B cell (primary cell): ENCODE results near the gene ECE2. TPM values are rescaled to one million over a fixed set of nuclear protein-coding genes. Genes with fewer than 3 reads are reported as not detected.

ENCODE experiments used
- ATAC-seq: fragments of 200-7000 bp; cut with Tn5 transposase; one replicate; pipeline ENCODE4 v1.10.0; 2021; ENCODE audit warnings: low read depth, mild to moderate bottlenecking, moderate number of reproducible peaks, moderate library complexity
- CTCF ChIA-PET: fragments of 350-600 bp; sonication (Branson Sonifier 250); formaldehyde crosslinking; loops from one replicate; lab custom pipeline; 2021; ENCODE audit warnings: antibody characterized with exemption, inconsistent platforms; lab: Charles Lee
- POLR2A ChIA-PET: fragments of 350-600 bp; sonication (Branson Sonifier 250); formaldehyde crosslinking; loops from one replicate; lab custom pipeline; 2021; ENCODE audit warnings: antibody characterized with exemption; lab: Charles Lee
- DNase-seq: peaks from one replicate; pipeline ENCODE4 v3.0.0; 2013
- H2AFZ ChIP-seq: 2 replicates; pipeline ENCODE4 v1.6.1; 2012; ENCODE audit warnings: mild to moderate bottlenecking, low read depth, low read length; ENCODE audit not compliant: insufficient read depth, poor library complexity, severe bottlenecking
- H3K27ac ChIP-seq, 2 donors: 1 replicate in 1 of 2; 2 replicates in 1 of 2; pipeline ENCODE4 v1.5.1; 2012 to 2013; ENCODE audit warnings: low read length in 2 of 2, mild to moderate bottlenecking in 2 of 2, moderate library complexity in 1 of 2
- H3K27me3 ChIP-seq, 4 experiments: fragments of 200-600 bp in 1 of 4; sonication (generic) in 1 of 4; replicated peaks in 1 of 4; 1 replicate in 2 of 4; 2 replicates in 2 of 4; pipeline versions ENCODE4 v1.6.1 to v1.7.0; 2013 to 2016; ENCODE audit warnings: low read length in 3 of 4, mild to moderate bottlenecking in 2 of 4, mixed read lengths in 1 of 4, moderate library complexity in 1 of 4; ENCODE audit not compliant: insufficient read depth in 4 of 4, control insufficient read depth in 3 of 4; ENCODE audit errors: control extremely low read depth in 1 of 4
- H3K36me3 ChIP-seq, 2 experiments: replicated peaks in 1 of 2; 1 replicate in 1 of 2; 2 replicates in 1 of 2; pipeline versions ENCODE4 v1.6.1 to v1.7.1; 2013; ENCODE audit warnings: low read length in 1 of 2; ENCODE audit not compliant: insufficient read depth in 2 of 2, control insufficient read depth in 1 of 2; ENCODE audit errors: control extremely low read depth in 1 of 2, extremely low read depth in 1 of 2
- H3K4me1 ChIP-seq, 2 donors: fragments of 200-600 bp in 1 of 2; sonication (generic) in 1 of 2; 1 replicate in 1 of 2; 2 replicates in 1 of 2; pipeline versions ENCODE4 v1.5.1 to v1.6.1; 2013 to 2017; ENCODE audit warnings: low read length in 2 of 2; ENCODE audit not compliant: control insufficient read depth in 2 of 2, insufficient read depth in 2 of 2
- H3K4me2 ChIP-seq: replicated peaks from 2 replicates; pipeline ENCODE3; 2012; ENCODE audit warnings: mild to moderate bottlenecking, low read depth, low read length; ENCODE audit not compliant: poor library complexity, severe bottlenecking
- H3K4me3 ChIP-seq, 5 experiments: fragments of 200-600 bp in 1 of 5; sonication (generic) in 1 of 5; 1 replicate in 3 of 5; 2 replicates in 2 of 5; pipeline versions ENCODE4 v1.5.1 to v1.7.0; 2011 to 2016; ENCODE audit warnings: low read length in 4 of 5, mild to moderate bottlenecking in 4 of 5, low read depth in 2 of 5, control low read depth in 1 of 5, moderate library complexity in 1 of 5; ENCODE audit not compliant: insufficient read depth in 1 of 5; ENCODE audit errors: control extremely low read depth in 1 of 5, extremely low read depth in 1 of 5
- H3K79me2 ChIP-seq: fragments of 200-600 bp; sonication (generic); one replicate; pipeline ENCODE4 v1.6.0; 2016; ENCODE audit warnings: low read length; ENCODE audit not compliant: control insufficient read depth, insufficient read depth
- H3K9ac ChIP-seq: fragments of 200-600 bp; sonication (generic); 2 replicates; pipeline ENCODE4 v1.6.1; 2017; ENCODE audit warnings: mild to moderate bottlenecking, low read length, moderate library complexity
- H3K9me3 ChIP-seq, 3 donors: one replicate each; pipeline versions ENCODE4 v1.6.1 to v1.7.1; 2013; ENCODE audit warnings: low read length in 2 of 3; ENCODE audit not compliant: control insufficient read depth in 2 of 3, insufficient read depth in 1 of 3; ENCODE audit errors: control extremely low read depth in 1 of 3
- H4K20me1 ChIP-seq: 2 replicates; pipeline ENCODE4 v1.6.0; 2012; ENCODE audit warnings: mild to moderate bottlenecking, low read length; ENCODE audit not compliant: insufficient read depth, control insufficient read depth, poor library complexity, severe bottlenecking
- H3K27ac Mint-ChIP-seq: one replicate; pipeline ENCODE4 v1.8.0; 2021; ENCODE audit warnings: mixed read lengths
- H3K27me3 Mint-ChIP-seq: one replicate; pipeline ENCODE4 v1.8.0; 2021; ENCODE audit warnings: mixed read lengths
- H3K4me1 Mint-ChIP-seq: one replicate; pipeline ENCODE4 v1.8.0; 2021; ENCODE audit warnings: mixed read lengths
- H3K4me3 Mint-ChIP-seq: one replicate; pipeline ENCODE4 v1.8.0; 2021; ENCODE audit warnings: mixed read lengths
- H3K9me3 Mint-ChIP-seq: one replicate; pipeline ENCODE4 v1.8.0; 2022; ENCODE audit warnings: mixed read lengths; ENCODE audit not compliant: insufficient read depth
- CTCF ChIP-seq: fragments of 200-600 bp; IDR thresholded peaks from one replicate; pipeline ENCODE4 v1.8.0; 2022; ENCODE audit warnings: antibody characterized with exemption, mild to moderate bottlenecking
- EZH2 ChIP-seq: IDR thresholded peaks from 2 replicates; pipeline ENCODE4 v1.6.1; 2012; ENCODE audit warnings: borderline replicate concordance, low read depth, mild to moderate bottlenecking, moderate library complexity, low read length; ENCODE audit not compliant: insufficient read depth, poor library complexity, severe bottlenecking
- WGBS: methylation state at CpG from one replicate; pipeline ENCODE4 v1.1.5; 2013; ENCODE audit warnings: missing lambda C conversion rate; ENCODE audit not compliant: insufficient coverage; 5-methylcytosine and 5-hydroxymethylcytosine counted together
- intact Hi-C: fragments of 100-400 bp; cut with micrococcal nuclease; formaldehyde crosslinking; loops from one replicate; pipeline ENCODE4 v1.10.0; 2022
- polyA plus RNA-seq: library from polyadenylated mRNA; depleted of rRNA; stranded (reverse); fragments of >200 nt; gene quantifications from 2 replicates; pipeline ENCODE4 v1.2.3, GENCODE V29; 2012
- total RNA-seq, 2 donors: library from RNA; stranded (reverse); fragments of 120-200 nt in 1 of 2; gene quantifications; 1 replicate in 1 of 2; 2 replicates in 1 of 2; pipeline versions ENCODE4 v1.2.3 to v1.2.4, GENCODE V29; 2013 to 2022

The ECE2 gene
- total and polyA plus RNA-seq, 2 donors (not counting 1 experiment from before 2014, with no cell fraction given) = not detected

GRCh38 chr3:184333190-184333589, 57.4 kb downstream of the ECE2 start:
- no peak overlapping the region for H3K4me3 ChIP-seq
- intact Hi-C loops = no loop called here
- peak overlapping the region in 1 of 2 donors; percentile 93 for H3K27ac ChIP-seq
- no peaks in the 10 kb centered on the region for H3K9me3 ChIP-seq
- 96% methylated on average over 6 of the region's 6 CpGs for WGBS
- H4K20me1 ChIP-seq = no peaks in the 10 kb centered on the region
- peaks cover 16% of the 10 kb centered on the region for H3K79me2 ChIP-seq
- no peak for DNase-seq
- no peak overlapping the region for H2AFZ ChIP-seq
- no peak for TF ChIP-seq EZH2
- TF ChIP-seq CTCF = no peak
- no peak overlapping the region for H3K4me2 ChIP-seq
- Mint-ChIP-seq H3K27ac (no peak overlapping the region), H3K4me3 (no peak overlapping the region), H3K27me3 (no peaks in the 10 kb centered on the region), H3K9me3 (no peaks in the 10 kb centered on the region), H3K4me1 (peaks cover 25% of the 10 kb centered on the region)
- peaks cover 14 to 19% of the 10 kb centered on the region in 2 donors for H3K4me1 ChIP-seq
- no peak for ATAC-seq
- CTCF ChIA-PET = no interaction called here
- no peak overlapping the region for H3K9ac ChIP-seq
- POLR2A ChIA-PET = no interaction called here
- peaks cover 1 to 60% of the 10 kb centered on the region in 2 experiments for H3K36me3 ChIP-seq
- peaks cover 0 to under 1% (median 0%) of the 10 kb centered on the region in 4 experiments for H3K27me3 ChIP-seq

- 92% methylated on average over 3 of the region's 3 CpGs for WGBS
- H2AFZ ChIP-seq = no peak overlapping the region
- peaks cover 1 to 55% of the 10 kb centered on the region in 2 experiments for H3K36me3 ChIP-seq
- DNase-seq (no peak), ATAC-seq (no peak)
- H3K4me1 ChIP-seq = peaks cover 14 to 23% of the 10 kb centered on the region in 2 donors
- H3K9me3 ChIP-seq = no peaks in the 10 kb centered on the region
- ChIA-PET CTCF (no interaction called here), POLR2A (no interaction called here)
- no peaks in the 10 kb centered on the region for H4K20me1 ChIP-seq
- intact Hi-C loops = loop anchor here (2.0 kb wide), 1 partner anchor 35 kb away; the partner anchor contains the start of gene PSMD2
- H3K27me3 ChIP-seq = peaks cover 0 to 3% (median 0%) of the 10 kb centered on the region in 4 experiments
- no peak overlapping the region for H3K4me3 ChIP-seq
- Mint-ChIP-seq H3K4me3 (no peak overlapping the region), H3K27ac (peak overlapping the region; percentile 39), H3K4me1 (peaks cover 27% of the 10 kb centered on the region), H3K9me3 (no peaks in the 10 kb centered on the region), H3K27me3 (no peaks in the 10 kb centered on the region)
- H3K79me2 ChIP-seq = peaks cover 19% of the 10 kb centered on the region
- no peak for TF ChIP-seq EZH2
- no peak for TF ChIP-seq CTCF
- H3K27ac ChIP-seq = peak overlapping the region; percentile 16 to 93
- no peak overlapping the region for H3K4me2 ChIP-seq
- H3K9ac ChIP-seq = no peak overlapping the region
Measured at GRCh38 chr3:184333700-184334099, 57.9 kb downstream of the ECE2 start.
